Keratinocyte (primary cell): ENCODE results near the gene CMTM2. TPM values are rescaled to one million over a fixed set of nuclear protein-coding genes. Genes with fewer than 3 reads are reported as not detected.
"Not testable (repeated sequence)": the region's sequence is repeated elsewhere in the genome, so short reads cannot be mapped to it uniquely, and the experiment has no call there.

ENCODE experiments used
- DNase-seq: peaks from one replicate; pipeline ENCODE4 v3.0.0-alpha.2; 2011; ENCODE audit warnings: low read depth, missing footprints, low spot score
- FAIRE-seq: peaks from 2 replicates; lab custom pipeline; 2011; peaks lifted over from hg19 to GRCh38; lab: Jason Lieb, UNC
- H2AFZ ChIP-seq: 2 replicates; pipeline ENCODE4 v1.6.0; 2012; ENCODE audit warnings: low read length, control low read depth, inconsistent platforms; ENCODE audit not compliant: control insufficient read depth
- H3K27ac ChIP-seq: 2 replicates; pipeline ENCODE4 v1.5.1; 2011; ENCODE audit warnings: low read length; ENCODE audit not compliant: control insufficient read depth, insufficient read depth
- H3K27me3 ChIP-seq: 3 replicates; pipeline ENCODE4 v1.6.0; 2011; ENCODE audit warnings: low read length; ENCODE audit not compliant: control insufficient read depth, insufficient read depth; ENCODE audit errors: extremely low read depth
- H3K36me3 ChIP-seq, 2 experiments: 2 replicates in 1 of 2; 3 replicates in 1 of 2; pipeline ENCODE4 v1.5.1; 2011; ENCODE audit warnings: low read length in 2 of 2, mild to moderate bottlenecking in 1 of 2; ENCODE audit not compliant: control insufficient read depth in 2 of 2, insufficient read depth in 2 of 2; ENCODE audit errors: extremely low read depth in 1 of 2
- H3K4me1 ChIP-seq: 3 replicates; pipeline ENCODE4 v1.5.1; 2011; ENCODE audit warnings: low read length; ENCODE audit not compliant: control insufficient read depth, insufficient read depth; ENCODE audit errors: extremely low read depth
- H3K4me2 ChIP-seq: 3 replicates; pipeline ENCODE4 v1.6.0; 2011; ENCODE audit warnings: low read depth, low read length; ENCODE audit not compliant: control insufficient read depth, insufficient read depth; ENCODE audit errors: extremely low read depth
- H3K4me3 ChIP-seq, 3 experiments: fragments of 200-600 bp in 1 of 3; sonication (generic) in 1 of 3; 2 replicates in 2 of 3; 3 replicates in 1 of 3; pipeline ENCODE4 v1.5.1; 2011 to 2016; ENCODE audit warnings: low read length in 3 of 3, mild to moderate bottlenecking in 3 of 3, control low read depth in 2 of 3, inconsistent platforms in 1 of 3, low read depth in 1 of 3, mixed read lengths in 1 of 3, mixed run types in 1 of 3, moderate library complexity in 1 of 3; ENCODE audit not compliant: control insufficient read depth in 2 of 3, insufficient read depth in 2 of 3; ENCODE audit errors: extremely low read depth in 1 of 3
- H3K79me2 ChIP-seq: 2 replicates; pipeline ENCODE4 v1.6.0; 2012; ENCODE audit warnings: low read length; ENCODE audit not compliant: control insufficient read depth, insufficient read depth
- H3K9ac ChIP-seq: 3 replicates; pipeline ENCODE4 v1.6.0; 2011; ENCODE audit warnings: low read length; ENCODE audit not compliant: control insufficient read depth, insufficient read depth; ENCODE audit errors: extremely low read depth
- H3K9me1 ChIP-seq: 3 replicates; pipeline ENCODE4 v1.6.0; 2011; ENCODE audit warnings: low read length; ENCODE audit not compliant: control insufficient read depth, insufficient read depth; ENCODE audit errors: extremely low read depth
- H3K9me3 ChIP-seq: 2 replicates; pipeline ENCODE4 v1.5.1; 2012; ENCODE audit warnings: low read depth, low read length; ENCODE audit not compliant: control insufficient read depth
- H4K20me1 ChIP-seq: 3 replicates; pipeline ENCODE4 v1.6.0; 2011; ENCODE audit warnings: low read length; ENCODE audit not compliant: control insufficient read depth, insufficient read depth; ENCODE audit errors: extremely low read depth
- CTCF ChIP-seq, 3 experiments: IDR thresholded peaks in 1 of 3; conservative IDR thresholded peaks in 1 of 3; optimal IDR thresholded peaks in 1 of 3; 2 replicates in 2 of 3; 3 replicates in 1 of 3; pipeline versions ENCODE3 to v1.5.1; 2011; ENCODE audit warnings: low read length in 3 of 3, mild to moderate bottlenecking in 3 of 3, moderate library complexity in 2 of 3, control low read depth in 1 of 3, inconsistent platforms in 1 of 3; ENCODE audit not compliant: insufficient read depth in 2 of 3; ENCODE audit errors: extremely low read depth in 1 of 3
- EZH2 ChIP-seq: IDR thresholded peaks from one replicate; pipeline ENCODE4 v1.6.1; 2012; ENCODE audit warnings: inconsistent platforms, mild to moderate bottlenecking, low read length, moderate library complexity
- dilution Hi-C: fragments of 300-500 bp; cut with MboI; formaldehyde crosslinking; loops from one replicate; pipeline ENCODE4 v1.7.0; 2020; ENCODE audit warnings: low sequenced_read_pairs; ENCODE audit not compliant: extremely low pct_ligation_motif_present
- polyA plus RNA-seq, 5 experiments: library from polyadenylated mRNA; depleted of rRNA in 3 of 5; stranded (reverse) in 3 of 5; stranded (forward) in 1 of 5; unstranded in 1 of 5; fragments of >200 nt; gene quantifications; 1 replicate in 1 of 5; 2 replicates in 3 of 5; 3 replicates in 1 of 5; pipeline versions ENCODE4 v1.2.1 to v1.2.3, GENCODE V29; 2011 to 2012; ENCODE audit warnings: missing spikeins in 2 of 5, low read depth in 1 of 5, low replicate concordance in 1 of 5

CMTM2 gene
- polyA plus RNA-seq, 1 donor (not counting 4 experiments of a cell fraction or from before 2014, with no cell fraction given) = not detected

- H3K9me3 ChIP-seq = no peaks in the 10 kb centered on the region
- H3K9me1 ChIP-seq = no peaks in the 10 kb centered on the region
- no peaks in the 10 kb centered on the region for H3K79me2 ChIP-seq
- H2AFZ ChIP-seq = no peak overlapping the region
- H3K36me3 ChIP-seq = no peaks in the 10 kb centered on the region
- no peaks in the 10 kb centered on the region for H3K4me1 ChIP-seq
- no peak overlapping the region for H3K9ac ChIP-seq
- no peak overlapping the region for H3K4me3 ChIP-seq
- dilution Hi-C loops = no loop called here
- DNase-seq (no peak), FAIRE-seq (no peak)
- no peak overlapping the region for H3K4me2 ChIP-seq
- TF ChIP-seq CTCF (optimal IDR thresholded peaks at IDR 0.05 in 1 of 3, IDR thresholded peaks at IDR 0.05 in 1 of 3, conservative IDR thresholded peaks at IDR 0.05 in 1 of 3; ENCODE audit: extremely low read depth in 1 of 3, insufficient read depth in 2 of 3, low read length in 3 of 3) (no peak), EZH2 (no peak)
- no peak overlapping the region for H3K27ac ChIP-seq
- H3K27me3 ChIP-seq = no peaks in the 10 kb centered on the region
- no peaks in the 10 kb centered on the region for H4K20me1 ChIP-seq
Measured at GRCh38 chr16:66592814-66593213, 13.6 kb downstream of the CMTM2 start.

DNA sequence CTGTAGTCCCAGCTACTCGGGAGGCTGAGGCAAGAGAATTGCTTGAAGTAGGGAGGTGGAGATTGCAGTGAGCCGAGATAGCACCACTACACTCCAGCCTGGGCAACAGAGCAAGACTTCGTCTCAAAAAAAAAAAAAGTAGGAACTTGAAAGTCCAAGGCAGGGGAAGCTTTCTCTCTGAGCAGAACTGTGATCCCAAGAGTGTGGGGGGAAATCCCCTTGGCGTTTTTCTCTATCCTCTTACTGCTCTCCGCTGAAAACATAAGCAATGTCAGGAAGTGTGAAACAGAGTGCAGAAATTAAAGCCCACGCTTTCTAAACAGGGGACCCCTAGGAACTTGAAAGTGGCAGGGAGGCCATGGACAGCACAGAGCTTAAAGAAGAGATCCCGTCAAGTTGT, 15.5 kb downstream of the CMTM2 start:
- Histone ChIP-seq H3K27ac (no peak overlapping the region), H3K9ac (no peak overlapping the region), H3K79me2 (no peaks in the 10 kb centered on the region), H3K36me3 (no peaks in the 10 kb centered on the region), H4K20me1 (no peaks in the 10 kb centered on the region), H3K9me1 (no peaks in the 10 kb centered on the region), H3K4me1 (no peaks in the 10 kb centered on the region), H2AFZ (no peak overlapping the region), H3K4me3 (no peak overlapping the region), H3K27me3 (no peaks in the 10 kb centered on the region), H3K4me2 (no peak overlapping the region), H3K9me3 (no peaks in the 10 kb centered on the region)
- FAIRE-seq = no peak
- dilution Hi-C loops = no loop called here
- TF ChIP-seq CTCF (optimal IDR thresholded peaks at IDR 0.05 in 1 of 3, IDR thresholded peaks at IDR 0.05 in 1 of 3, conservative IDR thresholded peaks at IDR 0.05 in 1 of 3; ENCODE audit: extremely low read depth in 1 of 3, insufficient read depth in 2 of 3, low read length in 3 of 3) (no peak), EZH2 (no peak)
- no peak for DNase-seq

DNA sequence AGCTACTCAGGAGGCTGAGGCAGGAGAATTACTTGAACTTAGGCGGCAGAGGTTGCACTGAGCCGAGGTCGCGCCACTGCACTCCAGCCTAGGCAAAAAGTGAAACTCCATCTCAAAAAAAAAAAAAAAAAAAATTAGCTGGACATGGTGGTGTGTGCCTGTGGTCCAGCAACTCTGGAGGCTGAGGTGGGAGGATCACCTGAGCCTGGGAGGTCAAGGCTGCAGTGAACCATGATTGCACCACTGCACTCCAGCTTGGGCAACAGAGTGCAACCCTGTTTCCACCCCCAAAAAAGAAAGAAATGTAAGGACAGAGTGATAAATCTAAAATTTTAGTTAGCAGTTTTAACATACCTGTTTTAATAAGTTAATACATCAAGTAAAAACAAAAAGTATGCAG, 17.3 kb downstream of the CMTM2 start:
- FAIRE-seq, H3K79me2 ChIP-seq, H3K9me1 ChIP-seq, H3K4me1 ChIP-seq, H2AFZ ChIP-seq, H3K36me3 ChIP-seq, H3K27ac ChIP-seq, H3K4me3 ChIP-seq, dilution Hi-C loops, H3K9ac ChIP-seq, H3K9me3 ChIP-seq, H4K20me1 ChIP-seq, DNase-seq, H3K27me3 ChIP-seq, H3K4me2 ChIP-seq: not testable (repeated sequence)
